ENCODE measurements around the gene MBP.

GRCh38 chr18:77014538-77014937 is 118.0 kb downstream of the MBP start:
- TF ChIP-seq CTCF (conservative IDR thresholded peaks at IDR 0.05; ENCODE audit: low read depth, low read length) = no peak
- TF ChIP-seq EZH2 (IDR thresholded peaks at IDR 0.05; ENCODE audit: borderline replicate concordance, low read depth, low read length, poor library complexity, severe bottlenecking) = no peak
